SJSA1 (cell line): ENCODE data around the gene PKN3. TPM values are rescaled to one million over a fixed set of nuclear protein-coding genes. Genes with fewer than 3 reads are reported as not detected.

Experiments used
- DNase-seq, 2 experiments: peaks; one replicate each; pipeline ENCODE4 v3.0.0-alpha.2; 2015 to 2020; ENCODE audit warnings: low spot score in 2 of 2, low read depth in 1 of 2
- H3K27ac ChIP-seq: fragments of 250-450 bp; sonication (Bioruptor Pico); 2 replicates; pipeline ENCODE4 v1.5.1; 2020; ENCODE audit warnings: mild to moderate bottlenecking, moderate library complexity
- H3K27me3 ChIP-seq: fragments of 250-450 bp; sonication (Bioruptor Pico); replicated peaks from 2 replicates; pipeline ENCODE4 v1.5.1; 2020; ENCODE audit warnings: mild to moderate bottlenecking, moderate library complexity
- H3K36me3 ChIP-seq: fragments of 250-450 bp; sonication (Bioruptor Pico); 2 replicates; pipeline ENCODE4 v1.5.1; 2020; ENCODE audit warnings: mild to moderate bottlenecking
- H3K4me1 ChIP-seq: fragments of 250-450 bp; sonication (Bioruptor Pico); replicated peaks from 2 replicates; pipeline ENCODE4 v1.6.1; 2021; ENCODE audit warnings: mild to moderate bottlenecking
- H3K4me3 ChIP-seq: fragments of 250-450 bp; sonication (Bioruptor Pico); 2 replicates; pipeline ENCODE4 v1.5.1; 2020; ENCODE audit warnings: mild to moderate bottlenecking
- H3K9me3 ChIP-seq: fragments of 250-450 bp; sonication (Bioruptor Pico); replicated peaks from 2 replicates; pipeline ENCODE4 v1.5.1; 2020; ENCODE audit warnings: mild to moderate bottlenecking
- total RNA-seq: library from RNA; depleted of rRNA; stranded (reverse); fragments of >200 nt; shearing (Covaris generic); gene quantifications from 2 replicates; pipeline ENCODE4 v1.2.3, GENCODE V29; 2014

Gene PKN3
- total RNA-seq, 1 experiment from 2014 or later, result 9.5 TPM

GRCh38 chr9:128702949-128703615 lies 779 bp downstream of the PKN3 start:
- Histone ChIP-seq H3K4me3 (peak overlapping the region; percentile 73), H3K4me1 (peaks cover 15% of the 10 kb centered on the region), H3K36me3 (peaks cover 29% of the 10 kb centered on the region), H3K27me3 (no peaks in the 10 kb centered on the region), H3K9me3 (no peaks in the 10 kb centered on the region), H3K27ac (peak overlapping the region; percentile 75)
- peak; percentile 41 to 59 for DNase-seq

GRCh38 chr9:128703616-128704355 lies 1.5 kb downstream of the PKN3 start:
- Histone ChIP-seq H3K27me3 (no peaks in the 10 kb centered on the region), H3K4me1 (peaks cover 12% of the 10 kb centered on the region), H3K36me3 (peaks cover 29% of the 10 kb centered on the region), H3K9me3 (no peaks in the 10 kb centered on the region), H3K27ac (0 out of 2 replicates have a peak overlapping the region, but pooled peaks have one; percentile 75), H3K4me3 (peak overlapping the region; percentile 73)
- DNase-seq, result no peak

- Histone ChIP-seq H3K9me3 (no peaks in the 10 kb centered on the region), H3K36me3 (peaks cover 29% of the 10 kb centered on the region), H3K4me1 (peaks cover 12% of the 10 kb centered on the region), H3K4me3 (no peak overlapping the region), H3K27ac (no peak overlapping the region), H3K27me3 (no peaks in the 10 kb centered on the region)
- no peak for DNase-seq
These were observed 2.0 kb downstream of the PKN3 start for GRCh38 chr9:128704356-128704670.

GRCh38 chr9:128705051-128705965 lies 3.0 kb downstream of the PKN3 start:
- H3K4me1 ChIP-seq, result peaks cover 12% of the 10 kb centered on the region

GRCh38 chr9:128706045-128706444 lies 3.7 kb downstream of the PKN3 start:
- Histone ChIP-seq H3K27ac (no peak overlapping the region), H3K4me3 (no peak overlapping the region), H3K27me3 (no peaks in the 10 kb centered on the region), H3K4me1 (peaks cover 12% of the 10 kb centered on the region), H3K36me3 (peaks cover 29% of the 10 kb centered on the region), H3K9me3 (no peaks in the 10 kb centered on the region)
- no peak for DNase-seq

More at GRCh38 chr9:128705051-128705965, 3.0 kb downstream of the PKN3 start:
- DNase-seq, result no peak
- no peaks in the 10 kb centered on the region for H3K27me3 ChIP-seq
- no peak overlapping the region for H3K4me3 ChIP-seq
- peaks cover 29% of the 10 kb centered on the region for H3K36me3 ChIP-seq
- no peak overlapping the region for H3K27ac ChIP-seq
- H3K9me3 ChIP-seq, result no peaks in the 10 kb centered on the region

GRCh38 chr9:128706671-128707381 lies 4.5 kb downstream of the PKN3 start:
- Histone ChIP-seq H3K4me3 (no peak overlapping the region), H3K9me3 (no peaks in the 10 kb centered on the region), H3K27ac (no peak overlapping the region), H3K27me3 (no peaks in the 10 kb centered on the region), H3K36me3 (peaks cover 29% of the 10 kb centered on the region), H3K4me1 (peaks cover 12% of the 10 kb centered on the region)
- no peak for DNase-seq

GRCh38 chr9:128707446-128707845 lies 5.1 kb downstream of the PKN3 start:
- peaks cover 29% of the 10 kb centered on the region for H3K36me3 ChIP-seq
- H3K27me3 ChIP-seq, result no peaks in the 10 kb centered on the region
- DNase-seq, result no peak
- H3K9me3 ChIP-seq, result no peaks in the 10 kb centered on the region
- H3K4me3 ChIP-seq, result no peak overlapping the region
- H3K27ac ChIP-seq, result no peak overlapping the region
- peaks cover 8% of the 10 kb centered on the region for H3K4me1 ChIP-seq

GRCh38 chr9:128712451-128713410 lies 10.4 kb downstream of the PKN3 start:
- H3K36me3 ChIP-seq, result peaks cover 20% of the 10 kb centered on the region
- DNase-seq, result no peak
- no peaks in the 10 kb centered on the region for H3K9me3 ChIP-seq
- H3K4me3 ChIP-seq, result no peak overlapping the region
- H3K27ac ChIP-seq, result no peak overlapping the region
- H3K27me3 ChIP-seq, result no peaks in the 10 kb centered on the region
- no peaks in the 10 kb centered on the region for H3K4me1 ChIP-seq

- Histone ChIP-seq H3K27ac (no peak overlapping the region), H3K4me1 (no peaks in the 10 kb centered on the region), H3K36me3 (peaks cover 20% of the 10 kb centered on the region), H3K27me3 (no peaks in the 10 kb centered on the region), H3K9me3 (no peaks in the 10 kb centered on the region), H3K4me3 (no peak overlapping the region)
- DNase-seq, result no peak
These were observed 11.1 kb downstream of the PKN3 start for GRCh38 chr9:128713411-128713780.

- no peak for DNase-seq
- no peak overlapping the region for H3K4me3 ChIP-seq
- H3K9me3 ChIP-seq, result no peaks in the 10 kb centered on the region
- H3K36me3 ChIP-seq, result peaks cover 20% of the 10 kb centered on the region
- no peaks in the 10 kb centered on the region for H3K27me3 ChIP-seq
- H3K4me1 ChIP-seq, result no peaks in the 10 kb centered on the region
- no peak overlapping the region for H3K27ac ChIP-seq
These were observed 11.8 kb downstream of the PKN3 start for GRCh38 chr9:128713941-128714573.

- peaks cover 22% of the 10 kb centered on the region for H3K36me3 ChIP-seq
- no peak overlapping the region for H3K4me3 ChIP-seq
- H3K27ac ChIP-seq, result no peak overlapping the region
- no peak for DNase-seq
- H3K9me3 ChIP-seq, result no peaks in the 10 kb centered on the region
- no peaks in the 10 kb centered on the region for H3K27me3 ChIP-seq
- no peaks in the 10 kb centered on the region for H3K4me1 ChIP-seq
These were observed 12.5 kb downstream of the PKN3 start for GRCh38 chr9:128714586-128715435.

GRCh38 chr9:128715436-128715750 lies 13.1 kb downstream of the PKN3 start:
- no peak for DNase-seq
- Histone ChIP-seq H3K27me3 (no peaks in the 10 kb centered on the region), H3K4me3 (no peak overlapping the region), H3K4me1 (no peaks in the 10 kb centered on the region), H3K9me3 (no peaks in the 10 kb centered on the region), H3K27ac (no peak overlapping the region), H3K36me3 (peaks cover 28% of the 10 kb centered on the region)
